Measurements from ENCODE around the gene DISP1.

The DISP1 gene

GRCh38 chr1:222820171-222820712 is 5.4 kb downstream of the DISP1 start:
- H3K9me3 ChIP-seq (ENCODE audit: insufficient read depth, low read depth, low read length), result no peaks in the 10 kb centered on the region
- H2AFZ ChIP-seq (ENCODE audit: insufficient read depth, low read length, poor library complexity), result no peak overlapping the region
- H3K4me2 ChIP-seq (ENCODE audit: low read length), result no peak overlapping the region
- H3K18ac ChIP-seq (ENCODE audit: low read length), result no peak overlapping the region
- H3K79me1 ChIP-seq (ENCODE audit: low read length), result peaks cover under 1% of the 10 kb centered on the region
- peaks cover 1% of the 10 kb centered on the region for H3K79me2 ChIP-seq (ENCODE audit: control insufficient read depth, insufficient read depth, low read length, poor library complexity)
- no peak overlapping the region for H4K91ac ChIP-seq (ENCODE audit: low read depth, low read length)
- no peak overlapping the region for H3K14ac ChIP-seq (ENCODE audit: low read length)
- no peaks in the 10 kb centered on the region for H3K36me3 ChIP-seq (ENCODE audit: control insufficient read depth in 1 of 2, insufficient read depth in 2 of 2, low read length in 2 of 2)
- DNase-seq, result no peak
- H2BK120ac ChIP-seq (ENCODE audit: insufficient read depth, low read length, poor library complexity), result no peak overlapping the region
- H3K23ac ChIP-seq (ENCODE audit: low read length), result no peak overlapping the region
- H3K27me3 ChIP-seq (ENCODE audit: insufficient read depth, low read length), result no peaks in the 10 kb centered on the region
- WGBS (ENCODE audit: extremely low coverage, insufficient coverage, insufficient read length), result 100% methylated on average over 1 of the region's 4 CpGs
- H3K27ac ChIP-seq (ENCODE audit: low read depth, low read length), result no peak overlapping the region
- H3K4me3 ChIP-seq (ENCODE audit: low read depth, low read length), result no peak overlapping the region
- no peak overlapping the region for H2AK5ac ChIP-seq (ENCODE audit: low read length)
- H3K9ac ChIP-seq (ENCODE audit: low read length), result no peak overlapping the region
- H2BK12ac ChIP-seq (ENCODE audit: low read length), result no peak overlapping the region
- H3K4me1 ChIP-seq (ENCODE audit: control insufficient read depth in 1 of 2, insufficient read depth in 2 of 2, low read length in 2 of 2), result peaks cover 0 to 2% of the 10 kb centered on the region in 2 experiments
- H4K12ac ChIP-seq (ENCODE audit: low read depth, low read length), result no peak overlapping the region
- H2BK5ac ChIP-seq (ENCODE audit: low read depth, low read length, poor library complexity), result no peak overlapping the region
- H4K8ac ChIP-seq (ENCODE audit: low read depth, low read length), result no peak overlapping the region
- no peak overlapping the region for H3K4ac ChIP-seq (ENCODE audit: low read depth, low read length)

GRCh38 chr1:222821239-222821638 is 6.4 kb downstream of the DISP1 start:
- Histone ChIP-seq H4K8ac (ENCODE audit: low read depth, low read length) (no peak overlapping the region), H3K27ac (ENCODE audit: low read depth, low read length) (no peak overlapping the region), H3K14ac (ENCODE audit: low read length) (no peak overlapping the region), H2AFZ (ENCODE audit: insufficient read depth, low read length, poor library complexity) (no peak overlapping the region), H3K79me1 (ENCODE audit: low read length) (no peaks in the 10 kb centered on the region), H3K18ac (ENCODE audit: low read length) (no peak overlapping the region), H4K12ac (ENCODE audit: low read depth, low read length) (no peak overlapping the region), H2BK12ac (ENCODE audit: low read length) (no peak overlapping the region), H3K4ac (ENCODE audit: low read depth, low read length) (no peak overlapping the region), H2BK5ac (ENCODE audit: low read depth, low read length, poor library complexity) (no peak overlapping the region), H3K23ac (ENCODE audit: low read length) (no peak overlapping the region), H4K91ac (ENCODE audit: low read depth, low read length) (no peak overlapping the region), H2AK5ac (ENCODE audit: low read length) (no peak overlapping the region), H3K27me3 (ENCODE audit: insufficient read depth, low read length) (no peaks in the 10 kb centered on the region), H3K4me2 (ENCODE audit: low read length) (no peak overlapping the region), H3K9ac (ENCODE audit: low read length) (no peak overlapping the region), H3K36me3 (ENCODE audit: control insufficient read depth in 1 of 2, insufficient read depth in 2 of 2, low read length in 2 of 2) (no peaks in the 10 kb centered on the region), H3K9me3 (ENCODE audit: insufficient read depth, low read depth, low read length) (no peaks in the 10 kb centered on the region), H3K79me2 (ENCODE audit: control insufficient read depth, insufficient read depth, low read length, poor library complexity) (peaks cover 1% of the 10 kb centered on the region), H3K4me1 (ENCODE audit: control insufficient read depth in 1 of 2, insufficient read depth in 2 of 2, low read length in 2 of 2) (peaks cover 0 to 5% of the 10 kb centered on the region in 2 experiments), H2BK120ac (ENCODE audit: insufficient read depth, low read length, poor library complexity) (no peak overlapping the region), H3K4me3 (ENCODE audit: low read depth, low read length) (no peak overlapping the region)
- WGBS (ENCODE audit: extremely low coverage, insufficient coverage, insufficient read length), result no CpG with 5 or more reads among the region's 4 CpGs
- DNase-seq, result no peak

- H3K18ac ChIP-seq (ENCODE audit: low read length), result no peak overlapping the region
- H2BK120ac ChIP-seq (ENCODE audit: insufficient read depth, low read length, poor library complexity), result no peak overlapping the region
- no peak overlapping the region for H2BK12ac ChIP-seq (ENCODE audit: low read length)
- WGBS (ENCODE audit: extremely low coverage, insufficient coverage, insufficient read length), result no CpG with 5 or more reads among the region's 3 CpGs
- no peak overlapping the region for H4K12ac ChIP-seq (ENCODE audit: low read depth, low read length)
- no peak overlapping the region for H2AFZ ChIP-seq (ENCODE audit: insufficient read depth, low read length, poor library complexity)
- no peaks in the 10 kb centered on the region for H3K9me3 ChIP-seq (ENCODE audit: insufficient read depth, low read depth, low read length)
- no peak overlapping the region for H3K4ac ChIP-seq (ENCODE audit: low read depth, low read length)
- no peaks in the 10 kb centered on the region for H3K36me3 ChIP-seq (ENCODE audit: control insufficient read depth in 1 of 2, insufficient read depth in 2 of 2, low read length in 2 of 2)
- no peaks in the 10 kb centered on the region for H3K79me2 ChIP-seq (ENCODE audit: control insufficient read depth, insufficient read depth, low read length, poor library complexity)
- no peak overlapping the region for H3K14ac ChIP-seq (ENCODE audit: low read length)
- no peak for DNase-seq
- H3K27ac ChIP-seq (ENCODE audit: low read depth, low read length), result no peak overlapping the region
- no peak overlapping the region for H4K91ac ChIP-seq (ENCODE audit: low read depth, low read length)
- H3K79me1 ChIP-seq (ENCODE audit: low read length), result no peaks in the 10 kb centered on the region
- no peak overlapping the region for H2AK5ac ChIP-seq (ENCODE audit: low read length)
- H3K9ac ChIP-seq (ENCODE audit: low read length), result no peak overlapping the region
- H3K27me3 ChIP-seq (ENCODE audit: insufficient read depth, low read length), result no peaks in the 10 kb centered on the region
- peaks cover 0 to 3% of the 10 kb centered on the region in 2 experiments for H3K4me1 ChIP-seq (ENCODE audit: control insufficient read depth in 1 of 2, insufficient read depth in 2 of 2, low read length in 2 of 2)
- H3K23ac ChIP-seq (ENCODE audit: low read length), result no peak overlapping the region
- H2BK5ac ChIP-seq (ENCODE audit: low read depth, low read length, poor library complexity), result no peak overlapping the region
- no peak overlapping the region for H3K4me2 ChIP-seq (ENCODE audit: low read length)
- H4K8ac ChIP-seq (ENCODE audit: low read depth, low read length), result no peak overlapping the region
- no peak overlapping the region for H3K4me3 ChIP-seq (ENCODE audit: low read depth, low read length)
These were observed 8.9 kb downstream of the DISP1 start for GRCh38 chr1:222823695-222824094.

- H3K27me3 ChIP-seq (ENCODE audit: insufficient read depth, low read length), result no peaks in the 10 kb centered on the region
- H3K9ac ChIP-seq (ENCODE audit: low read length), result no peak overlapping the region
- H3K4me1 ChIP-seq (ENCODE audit: control insufficient read depth in 1 of 2, insufficient read depth in 2 of 2, low read length in 2 of 2), result peaks cover 0 to 3% of the 10 kb centered on the region in 2 experiments
- H4K91ac ChIP-seq (ENCODE audit: low read depth, low read length), result no peak overlapping the region
- DNase-seq, result no peak
- H3K36me3 ChIP-seq (ENCODE audit: control insufficient read depth in 1 of 2, insufficient read depth in 2 of 2, low read length in 2 of 2), result no peaks in the 10 kb centered on the region
- H4K8ac ChIP-seq (ENCODE audit: low read depth, low read length), result no peak overlapping the region
- no peak overlapping the region for H4K12ac ChIP-seq (ENCODE audit: low read depth, low read length)
- H3K18ac ChIP-seq (ENCODE audit: low read length), result no peak overlapping the region
- H3K23ac ChIP-seq (ENCODE audit: low read length), result no peak overlapping the region
- H2AFZ ChIP-seq (ENCODE audit: insufficient read depth, low read length, poor library complexity), result no peak overlapping the region
- H2BK120ac ChIP-seq (ENCODE audit: insufficient read depth, low read length, poor library complexity), result no peak overlapping the region
- no peaks in the 10 kb centered on the region for H3K9me3 ChIP-seq (ENCODE audit: insufficient read depth, low read depth, low read length)
- H3K27ac ChIP-seq (ENCODE audit: low read depth, low read length), result no peak overlapping the region
- H3K14ac ChIP-seq (ENCODE audit: low read length), result no peak overlapping the region
- no peak overlapping the region for H3K4me2 ChIP-seq (ENCODE audit: low read length)
- H2BK5ac ChIP-seq (ENCODE audit: low read depth, low read length, poor library complexity), result no peak overlapping the region
- H3K79me1 ChIP-seq (ENCODE audit: low read length), result no peaks in the 10 kb centered on the region
- no peak overlapping the region for H3K4me3 ChIP-seq (ENCODE audit: low read depth, low read length)
- H3K79me2 ChIP-seq (ENCODE audit: control insufficient read depth, insufficient read depth, low read length, poor library complexity), result no peaks in the 10 kb centered on the region
- no peak overlapping the region for H2AK5ac ChIP-seq (ENCODE audit: low read length)
- H3K4ac ChIP-seq (ENCODE audit: low read depth, low read length), result no peak overlapping the region
- H2BK12ac ChIP-seq (ENCODE audit: low read length), result no peak overlapping the region
- no CpG with 5 or more reads among the region's 3 CpGs for WGBS (ENCODE audit: extremely low coverage, insufficient coverage, insufficient read length)
These were observed 9.8 kb downstream of the DISP1 start for GRCh38 chr1:222824641-222825040.
